Measurements from ENCODE around the gene CDC34.

CDC34 gene

GRCh38 chr19:531753-532560, at the start of gene CDC34:
TSS of gene CDC34 (plus strand) at chr19:531760. CDS start at chr19:531932, 172 bp downstream.
- no peak for DNase-seq

- DNase-seq = no peak
Observed at GRCh38 chr19:482186-483041, 49.1 kb upstream of the CDC34 start.

- DNase-seq = no peak
Observed at GRCh38 chr19:483332-484072, 48.1 kb upstream of the CDC34 start.

- no peak for DNase-seq
Observed at GRCh38 chr19:484494-484893, 47.1 kb upstream of the CDC34 start.

GRCh38 chr19:485077-485476, 46.5 kb upstream of the CDC34 start:
- no peak for DNase-seq

- peak; percentile 34 for DNase-seq
Observed at GRCh38 chr19:485583-486236, 45.9 kb upstream of the CDC34 start.

- DNase-seq = peak; percentile 92
Observed at GRCh38 chr19:488505-489417, 42.8 kb upstream of the CDC34 start.

- no peak for DNase-seq
Observed at GRCh38 chr19:489418-490196, 42.0 kb upstream of the CDC34 start.

- peak; percentile 19 for DNase-seq
Observed at GRCh38 chr19:491146-491741, 40.3 kb upstream of the CDC34 start.

GRCh38 chr19:492091-492531, 39.4 kb upstream of the CDC34 start:
- DNase-seq = no peak

- DNase-seq = no peak
Observed at GRCh38 chr19:493391-494170, 38.0 kb upstream of the CDC34 start.

GRCh38 chr19:494171-495080, 37.1 kb upstream of the CDC34 start:
- DNase-seq = no peak

- DNase-seq = no peak
Observed at GRCh38 chr19:495081-495401, 36.5 kb upstream of the CDC34 start.

GRCh38 chr19:495402-496111, 36.0 kb upstream of the CDC34 start:
- no peak for DNase-seq

- no peak for DNase-seq
Observed at GRCh38 chr19:496112-496665, 35.4 kb upstream of the CDC34 start, which contains the start of gene MADCAM1. TSS of gene MADCAM1 (plus strand) at chr19:496486. CDS start at chr19:496500, 14 bp downstream.

- no peak for DNase-seq
Observed at GRCh38 chr19:496986-497385, 34.6 kb upstream of the CDC34 start.

- no peak for DNase-seq
Observed at GRCh38 chr19:497491-497868, 34.1 kb upstream of the CDC34 start.

Measured in NCI-H1105 (cell line).